Stimulated activated CD4-positive, alpha-beta T cell treated with anti-CD3 and anti-CD28 coated beads, Interleukin-12 subunit alpha, Interleukin-12 subunit beta, amount 100 ng/mL, for 4 hours (primary cell): Measurements from ENCODE around the gene B4GALT6.

Source experiments
- DNase-seq: peaks from one replicate; pipeline ENCODE4 v3.0.0-alpha.2; 2020

The B4GALT6 gene

DNA sequence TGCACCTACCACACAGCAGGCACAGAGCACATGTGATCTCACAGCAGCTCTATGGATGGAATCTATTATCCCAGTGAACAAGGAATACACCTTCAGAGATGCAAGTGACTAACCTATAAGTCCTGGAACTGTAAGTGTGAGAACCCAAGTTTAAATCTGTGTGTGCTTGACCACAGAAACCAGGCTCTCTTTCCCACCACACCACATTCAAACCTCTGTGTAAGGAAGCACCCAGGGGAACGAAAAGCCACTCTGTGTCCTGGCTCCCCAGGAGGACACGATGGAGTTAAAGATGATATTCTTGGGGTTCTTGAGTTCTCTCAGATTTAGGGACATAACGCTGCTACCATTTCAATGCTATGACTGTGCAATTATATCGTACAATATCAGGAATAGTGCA is 53.8 kb downstream of the B4GALT6 start:
- DNase-seq, result no peak

- no peak for DNase-seq
Observed at GRCh38 chr18:31626409-31626808, 58.0 kb downstream of the B4GALT6 start.

DNA sequence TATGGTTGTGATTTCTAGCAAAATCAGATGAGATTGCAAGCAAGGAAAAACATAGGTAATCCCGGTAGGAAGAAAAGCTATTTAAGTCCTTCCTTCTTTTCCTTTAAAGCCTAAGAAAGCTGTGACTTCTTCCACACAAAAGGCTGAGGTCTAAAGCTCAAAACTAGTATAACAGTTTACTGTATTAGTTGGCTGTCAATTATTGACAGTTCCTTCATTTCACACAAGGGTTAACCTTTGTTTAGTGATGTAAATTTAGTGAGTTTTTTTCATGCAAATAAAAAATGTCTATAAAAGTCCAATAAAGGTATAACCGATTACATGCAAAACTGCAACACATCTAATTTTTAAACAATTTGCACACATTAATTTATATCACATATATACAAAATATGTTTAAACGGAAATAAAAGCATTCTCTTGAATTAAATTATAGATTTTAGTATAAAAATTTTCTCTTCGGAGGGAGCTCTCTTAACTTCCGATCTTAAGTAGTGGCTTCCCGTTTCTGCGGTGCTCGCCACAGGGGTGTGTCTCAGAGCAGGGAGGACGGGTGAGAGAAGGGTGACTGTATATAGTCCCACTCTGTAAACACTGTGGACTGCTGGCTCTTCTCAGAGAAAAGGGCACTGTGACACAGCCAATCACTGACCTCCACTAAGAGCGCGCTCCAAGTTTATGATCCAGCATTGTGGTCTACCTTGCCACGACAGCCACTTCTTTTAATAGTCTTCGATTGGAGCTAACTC is 59.3 kb downstream of the B4GALT6 start:
- DNase-seq, result no peak

GRCh38 chr18:31619291-31619690 is 65.1 kb downstream of the B4GALT6 start:
- DNase-seq, result no peak

- no peak for DNase-seq
Observed at GRCh38 chr18:31618801-31619200, 65.6 kb downstream of the B4GALT6 start.

DNA sequence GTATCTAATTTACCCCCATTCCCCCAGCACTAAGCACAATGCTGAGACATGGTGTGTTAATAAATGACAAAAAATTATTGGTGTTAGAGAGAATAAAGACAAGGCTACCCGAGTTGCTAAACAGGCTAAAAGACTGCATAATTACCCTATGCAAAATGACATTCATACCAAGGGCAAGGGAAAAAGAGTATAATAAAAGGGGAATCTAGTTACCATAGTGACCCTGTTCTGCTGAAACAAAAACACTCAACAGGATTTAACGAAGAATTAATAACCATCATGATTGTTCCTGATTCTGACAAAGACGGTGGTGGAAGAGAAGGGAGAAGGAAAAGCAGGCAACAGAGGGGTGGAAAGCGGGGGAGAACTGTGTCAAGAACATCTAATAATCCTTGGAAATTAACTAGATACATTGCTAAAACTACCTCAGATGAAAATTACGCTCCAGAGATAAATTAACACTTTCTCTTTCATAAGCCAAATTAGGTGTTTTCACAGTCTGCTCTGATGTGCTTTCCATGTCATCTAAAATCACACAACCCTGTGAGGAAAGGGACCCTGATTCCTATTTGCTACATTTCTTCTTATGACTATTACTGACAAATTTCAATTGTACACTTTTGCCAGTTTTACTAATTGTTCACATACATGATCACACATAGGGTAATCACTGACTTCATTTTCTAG is 67.2 kb downstream of the B4GALT6 start:
- DNase-seq, result no peak

GRCh38 chr18:31616586-31616985 is 67.8 kb downstream of the B4GALT6 start:
- no peak for DNase-seq

DNA sequence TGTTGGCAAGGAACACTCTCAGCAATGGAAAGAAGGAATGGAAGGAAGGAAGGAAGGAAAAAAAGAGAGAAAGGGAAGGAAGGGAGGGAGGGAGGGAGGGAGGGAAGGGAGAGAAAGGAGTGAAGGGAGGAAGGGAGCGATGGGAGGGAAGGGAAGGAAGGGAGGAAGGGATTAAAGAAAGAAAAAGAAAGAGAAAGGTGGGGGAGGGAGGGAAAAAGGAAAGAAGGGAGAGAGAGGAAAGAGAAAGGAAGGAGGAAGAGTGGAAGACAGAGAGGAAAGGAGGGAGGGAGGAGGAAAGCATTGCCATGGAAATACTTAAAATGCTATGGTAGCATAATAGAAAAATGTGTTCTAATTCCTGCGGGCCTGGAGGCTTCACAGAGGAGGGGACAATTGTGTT is 70.3 kb downstream of the B4GALT6 start:
- no peak for DNase-seq

DNA sequence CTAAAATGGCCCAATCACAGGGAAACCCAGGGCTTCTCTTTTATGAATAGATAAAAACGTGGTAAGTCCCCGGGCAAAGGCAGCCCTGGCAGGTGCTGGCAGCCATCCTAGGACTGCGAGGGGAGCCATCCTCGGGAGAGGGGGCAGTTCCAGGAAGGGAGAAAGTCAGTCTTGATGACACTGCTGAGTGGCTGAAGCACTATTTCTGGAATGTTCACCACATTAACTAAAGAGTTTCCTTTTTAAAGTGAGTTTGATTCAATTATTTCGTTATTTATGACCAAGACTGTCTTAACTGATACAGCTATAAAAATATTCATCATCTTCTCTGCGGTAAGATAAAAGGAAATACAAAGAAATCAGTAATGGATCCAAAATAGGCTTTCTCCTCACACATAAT is 72.3 kb downstream of the B4GALT6 start:
- no peak for DNase-seq

DNA sequence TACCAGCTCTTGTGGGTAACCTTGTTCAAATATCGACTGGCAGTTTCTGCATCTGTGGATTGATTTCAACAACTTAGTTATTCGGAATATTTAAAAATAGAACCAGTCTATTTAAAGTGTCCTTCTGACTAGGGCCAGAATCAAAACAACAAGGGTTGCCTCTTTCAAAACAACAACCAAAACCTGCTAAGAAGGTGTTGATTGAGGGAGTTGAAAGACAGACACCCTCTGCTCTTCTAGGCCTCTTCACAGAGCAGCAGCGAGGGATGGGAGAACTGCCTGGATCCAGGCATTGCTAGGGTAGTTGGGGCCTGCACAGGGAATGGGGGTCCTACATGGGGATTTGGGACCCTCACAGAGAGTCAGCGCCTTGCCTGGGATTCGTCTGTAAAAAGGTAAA is 72.9 kb downstream of the B4GALT6 start:
- no peak for DNase-seq

DNA sequence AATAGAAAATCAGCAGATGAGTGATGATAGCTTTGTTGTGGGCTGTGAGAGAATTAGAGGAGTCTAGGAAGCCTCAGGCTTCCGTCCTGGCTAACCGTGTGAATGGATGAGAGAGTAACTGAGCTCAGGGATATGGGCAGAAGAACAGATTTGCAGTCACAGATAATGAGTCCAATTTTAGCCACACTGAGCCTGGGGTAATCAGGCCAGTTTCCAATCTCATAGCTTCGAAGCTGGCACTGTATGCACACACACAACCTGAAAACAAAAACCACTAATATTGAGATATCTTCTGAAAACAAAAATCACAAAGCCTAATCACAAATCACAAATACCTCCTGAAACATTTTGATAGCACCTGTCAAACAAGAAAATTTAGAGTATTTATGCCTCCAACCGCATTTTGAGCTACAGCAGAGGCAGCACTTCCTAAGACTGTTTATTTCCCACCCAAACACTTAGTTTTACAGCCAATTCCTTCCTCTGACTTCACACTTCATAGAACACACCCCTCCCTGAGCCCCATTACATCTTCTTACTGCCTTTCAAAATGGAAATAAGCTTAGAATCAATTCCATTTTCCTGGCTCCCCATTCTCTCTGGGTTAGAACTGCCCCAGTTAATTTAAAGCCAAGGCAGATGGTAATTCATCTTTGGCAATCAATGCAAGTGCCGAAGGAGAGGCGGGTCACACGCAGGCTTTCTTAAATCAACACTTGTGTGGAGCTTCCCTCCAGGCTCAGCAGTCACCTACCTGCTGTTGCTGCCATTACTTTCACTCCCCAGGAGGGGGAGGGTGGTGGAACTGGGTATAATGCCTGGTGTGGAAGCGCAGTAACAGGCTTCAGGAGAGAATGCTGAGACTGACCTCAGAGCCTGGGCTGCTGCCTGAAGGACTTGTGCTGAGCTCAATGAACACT is 73.8 kb downstream of the B4GALT6 start:
- no peak for DNase-seq

GRCh38 chr18:31609886-31610285 is 74.5 kb downstream of the B4GALT6 start:
- no peak for DNase-seq

DNA sequence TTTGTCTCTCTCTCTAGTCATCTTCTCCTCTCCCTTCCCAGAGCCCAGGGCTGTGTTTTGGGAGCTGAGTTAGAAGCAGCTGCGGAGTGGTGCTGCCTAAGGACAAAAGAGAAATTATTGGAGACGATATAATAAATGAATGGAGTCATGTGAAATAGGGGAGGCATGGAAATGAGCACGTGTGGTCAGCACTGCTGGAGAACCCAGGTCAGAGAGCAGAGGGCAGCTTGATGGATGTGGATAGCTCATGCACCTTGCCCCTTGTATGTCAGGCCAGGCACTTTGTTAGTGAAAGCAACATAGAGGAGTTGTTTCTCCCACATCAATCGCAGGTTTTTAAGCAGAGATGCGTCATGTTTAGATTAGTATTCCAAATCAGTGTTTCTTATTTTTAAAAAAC is 77.0 kb downstream of the B4GALT6 start:
- DNase-seq, result no peak

- DNase-seq, result no peak
Observed at GRCh38 chr18:31606265-31606664, 78.1 kb downstream of the B4GALT6 start.

- DNase-seq, result no peak
Observed at GRCh38 chr18:31603315-31603714, 81.1 kb downstream of the B4GALT6 start.

DNA sequence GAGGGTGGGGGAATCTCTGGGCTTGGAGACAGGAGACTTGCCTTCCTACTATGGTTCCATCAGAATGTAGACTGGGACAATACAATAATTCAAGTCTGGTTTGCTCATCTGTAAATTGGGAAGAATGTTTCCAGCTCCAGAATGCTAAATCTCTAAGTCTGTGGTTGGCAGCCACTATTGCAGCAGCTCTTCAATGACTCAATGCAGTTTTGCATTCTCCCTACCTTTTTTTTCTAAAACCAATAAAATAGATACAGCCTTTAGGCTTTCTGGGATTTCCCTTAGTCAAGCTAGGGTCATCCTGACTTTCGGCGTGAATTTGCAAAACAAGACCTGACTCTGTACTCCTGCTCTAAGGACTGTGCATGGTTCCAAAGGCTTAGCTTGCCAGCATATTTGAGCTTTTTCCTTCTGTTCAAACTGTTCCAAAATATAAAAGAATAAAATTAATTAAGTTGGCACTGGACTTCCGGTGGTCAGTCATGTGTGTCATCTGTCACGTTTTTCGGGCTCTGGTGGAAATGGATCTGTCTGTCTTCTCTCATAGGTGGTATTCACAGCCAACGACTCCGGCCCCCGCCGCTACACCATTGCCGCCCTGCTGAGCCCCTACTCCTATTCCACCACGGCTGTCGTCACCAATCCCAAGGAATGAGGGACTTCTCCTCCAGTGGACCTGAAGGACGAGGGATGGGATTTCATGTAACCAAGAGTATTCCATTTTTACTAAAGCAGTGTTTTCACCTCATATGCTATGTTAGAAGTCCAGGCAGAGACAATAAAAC is 86.2 kb downstream of the B4GALT6 start:
- no peak for DNase-seq

DNA sequence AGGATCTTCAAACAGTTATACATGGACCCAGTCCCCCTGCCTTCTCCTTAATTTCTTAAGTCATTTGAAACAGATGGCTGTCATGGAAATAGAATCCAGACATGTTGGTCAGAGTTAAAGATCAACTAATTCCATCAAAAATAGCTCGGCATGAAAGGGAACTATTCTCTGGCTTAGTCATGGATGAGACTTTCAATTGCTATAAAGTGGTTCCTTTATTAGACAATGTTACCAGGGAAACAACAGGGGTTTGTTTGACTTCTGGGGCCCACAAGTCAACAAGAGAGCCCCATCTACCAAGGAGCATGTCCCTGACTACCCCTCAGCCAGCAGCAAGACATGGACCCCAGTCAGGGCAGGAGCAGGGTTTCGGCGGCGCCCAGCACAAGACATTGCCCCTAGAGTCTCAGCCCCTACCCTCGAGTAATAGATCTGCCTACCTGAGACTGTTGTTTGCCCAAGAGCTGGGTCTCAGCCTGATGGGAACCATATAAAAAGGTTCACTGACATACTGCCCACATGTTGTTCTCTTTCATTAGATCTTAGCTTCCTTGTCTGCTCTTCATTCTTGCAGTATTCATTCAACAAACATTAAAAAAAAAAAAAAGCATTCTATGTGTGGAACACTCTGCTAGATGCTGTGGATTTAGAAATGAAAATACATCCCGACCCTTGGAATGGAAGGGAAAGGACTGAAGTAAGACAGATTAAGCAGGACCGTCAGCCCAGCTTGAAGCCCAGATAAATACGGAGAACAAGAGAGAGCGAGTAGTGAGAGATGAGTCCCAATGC is 88.1 kb downstream of the B4GALT6 start:
- no peak for DNase-seq

DNA sequence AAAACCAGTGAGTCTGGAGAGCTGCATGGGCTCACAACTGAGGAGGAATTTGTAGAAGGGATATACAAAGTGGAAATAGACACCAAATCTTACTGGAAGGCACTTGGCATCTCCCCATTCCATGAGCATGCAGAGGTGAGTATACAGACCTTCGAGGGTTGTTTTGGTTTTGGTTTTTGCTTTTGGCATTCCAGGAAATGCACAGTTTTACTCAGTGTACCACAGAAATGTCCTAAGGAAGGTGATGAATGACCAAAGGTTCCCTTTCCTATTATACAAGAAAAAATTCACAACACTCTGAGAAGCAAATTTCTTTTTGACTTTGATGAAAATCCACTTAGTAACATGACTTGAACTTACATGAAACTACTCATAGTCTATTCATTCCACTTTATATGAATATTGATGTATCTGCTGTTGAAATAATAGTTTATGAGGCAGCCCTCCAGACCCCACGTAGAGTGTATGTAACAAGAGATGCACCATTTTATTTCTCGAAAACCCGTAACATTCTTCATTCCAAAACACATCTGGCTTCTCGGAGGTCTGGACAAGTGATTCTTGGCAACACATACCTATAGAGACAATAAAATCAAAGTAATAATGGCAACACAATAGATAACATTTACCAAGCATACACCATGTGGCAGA is 89.1 kb downstream of the B4GALT6 start:
- DNase-seq, result no peak

GRCh38 chr18:31592506-31593157 is 91.7 kb downstream of the B4GALT6 start:
- no peak for DNase-seq

DNA sequence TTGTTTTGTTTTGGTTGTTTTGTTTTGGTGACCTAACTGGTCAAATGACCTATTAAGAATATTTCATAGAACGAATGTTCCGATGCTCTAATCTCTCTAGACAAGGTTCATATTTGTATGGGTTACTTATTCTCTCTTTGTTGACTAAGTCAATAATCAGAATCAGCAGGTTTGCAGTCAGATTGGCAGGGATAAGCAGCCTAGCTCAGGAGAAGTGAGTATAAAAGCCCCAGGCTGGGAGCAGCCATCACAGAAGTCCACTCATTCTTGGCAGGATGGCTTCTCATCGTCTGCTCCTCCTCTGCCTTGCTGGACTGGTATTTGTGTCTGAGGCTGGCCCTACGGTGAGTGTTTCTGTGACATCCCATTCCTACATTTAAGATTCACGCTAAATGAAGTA is 92.8 kb downstream of the B4GALT6 start, which contains the start of gene TTR:
Gene TTR, plus strand, starts transcription at position 250 of the 400 bp plus-strand sequence. Its CDS starts 26 bp downstream, at position 276.
- DNase-seq, result no peak

DNA sequence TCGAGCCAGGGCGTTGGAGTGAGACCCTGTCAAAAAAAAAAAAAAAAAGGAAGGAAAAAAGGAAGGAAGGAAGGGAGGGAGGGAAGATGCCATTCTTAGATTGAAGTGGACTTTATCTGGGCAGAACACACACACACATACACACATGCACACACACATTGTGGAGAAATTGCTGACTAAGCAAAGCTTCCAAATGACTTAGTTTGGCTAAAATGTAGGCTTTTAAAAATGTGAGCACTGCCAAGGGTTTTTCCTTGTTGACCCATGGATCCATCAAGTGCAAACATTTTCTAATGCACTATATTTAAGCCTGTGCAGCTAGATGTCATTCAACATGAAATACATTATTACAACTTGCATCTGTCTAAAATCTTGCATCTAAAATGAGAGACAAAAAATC is 93.3 kb downstream of the B4GALT6 start:
- DNase-seq, result no peak
